RWPE2 (cell line): ENCODE measurements around the gene FANK1.
A peak's percentile ranks its signal among the peaks of the same experiment; 100 is the strongest.

Experiments
- ATAC-seq: fragments of 200-7000 bp; cut with Tn5 transposase; 3 replicates; pipeline ENCODE4 v1.9.1; 2021; ENCODE audit warnings: low read depth
- DNase-seq: peaks from one replicate; pipeline ENCODE4 v3.0.0-alpha.2; 2020; ENCODE audit warnings: low spot score
- H3K27ac ChIP-seq: fragments of 450-650 bp; 2 replicates; pipeline ENCODE4 v1.5.1; 2017; ENCODE audit warnings: mild to moderate bottlenecking; ENCODE audit not compliant: poor library complexity, severe bottlenecking
- H3K27me3 ChIP-seq: fragments of 250-450 bp; sonication (Bioruptor Pico); 2 replicates; pipeline ENCODE4 v1.5.1; 2021; ENCODE audit warnings: mild to moderate bottlenecking, moderate library complexity; ENCODE audit not compliant: insufficient read depth, poor library complexity, severe bottlenecking
- H3K36me3 ChIP-seq: fragments of 250-450 bp; sonication (Bioruptor Pico); 2 replicates; pipeline ENCODE4 v1.5.1; 2020; ENCODE audit warnings: low read depth, mild to moderate bottlenecking, moderate library complexity
- H3K4me1 ChIP-seq: fragments of 250-450 bp; sonication (Bioruptor Pico); 2 replicates; pipeline ENCODE4 v1.5.1; 2021; ENCODE audit warnings: mild to moderate bottlenecking, moderate library complexity; ENCODE audit not compliant: insufficient read depth, poor library complexity, severe bottlenecking
- H3K4me3 ChIP-seq: fragments of 250-450 bp; sonication (Bioruptor Pico); 2 replicates; pipeline ENCODE4 v1.5.1; 2021; ENCODE audit warnings: mild to moderate bottlenecking, moderate library complexity; ENCODE audit not compliant: severe bottlenecking
- H3K9me3 ChIP-seq: fragments of 250-450 bp; sonication (Bioruptor Pico); 2 replicates; pipeline ENCODE4 v1.5.1; 2021; ENCODE audit warnings: mild to moderate bottlenecking, moderate library complexity; ENCODE audit not compliant: severe bottlenecking
- CTCF ChIP-seq: fragments of 450-650 bp; IDR thresholded peaks from one replicate; pipeline ENCODE4 v1.5.1; 2017; ENCODE audit warnings: mild to moderate bottlenecking, moderate library complexity; ENCODE audit not compliant: poor library complexity, severe bottlenecking

Gene FANK1

DNA sequence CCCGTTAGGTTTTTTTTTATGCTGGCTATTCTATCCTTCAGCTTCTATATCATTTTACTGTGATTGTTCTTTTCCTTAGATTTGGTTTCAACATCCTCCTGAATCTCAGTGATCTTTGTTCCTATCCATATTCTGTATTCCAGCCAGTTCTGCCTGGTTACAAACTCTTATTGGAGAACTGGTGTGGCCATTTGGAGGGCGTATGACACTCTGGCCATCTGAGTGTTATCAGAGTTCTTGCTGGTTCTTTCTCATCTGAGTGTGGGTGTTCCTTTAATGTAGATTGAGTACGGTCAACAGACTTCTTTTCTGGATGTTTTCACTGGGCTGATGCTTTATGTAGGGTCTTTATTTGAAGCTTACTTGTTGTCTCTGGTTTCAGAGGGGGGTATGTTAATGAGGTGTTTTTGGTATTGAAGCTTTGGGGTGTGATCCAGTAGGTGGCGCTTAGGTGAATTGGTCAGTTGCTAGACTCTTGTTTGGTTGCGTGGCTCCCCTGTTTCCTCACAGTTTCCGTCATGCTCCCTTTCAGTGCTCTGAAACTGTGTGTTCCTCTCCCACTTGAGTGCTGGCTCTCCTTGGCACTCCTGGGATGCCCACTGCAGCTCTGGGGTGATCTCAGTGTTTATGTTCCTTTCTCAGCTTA is 80.7 kb downstream of the FANK1 start:
- Histone ChIP-seq H3K36me3 (no peaks in the 10 kb centered on the region), H3K27me3 (no peaks in the 10 kb centered on the region), H3K4me3 (no peak overlapping the region), H3K4me1 (peaks cover 10% of the 10 kb centered on the region), H3K9me3 (no peaks in the 10 kb centered on the region), H3K27ac (no peak overlapping the region)
- ATAC-seq: no peak
- no peak for DNase-seq
- no peak for TF ChIP-seq CTCF

- H3K27ac ChIP-seq: no peak overlapping the region
- no peaks in the 10 kb centered on the region for H3K9me3 ChIP-seq
- ATAC-seq (no peak), DNase-seq (no peak)
- H3K4me3 ChIP-seq: no peak overlapping the region
- no peaks in the 10 kb centered on the region for H3K27me3 ChIP-seq
- H3K4me1 ChIP-seq: no peaks in the 10 kb centered on the region
- TF ChIP-seq CTCF: no peak
- H3K36me3 ChIP-seq: no peaks in the 10 kb centered on the region
Observed at GRCh38 chr10:125979976-125980375, 83.6 kb downstream of the FANK1 start.

DNA sequence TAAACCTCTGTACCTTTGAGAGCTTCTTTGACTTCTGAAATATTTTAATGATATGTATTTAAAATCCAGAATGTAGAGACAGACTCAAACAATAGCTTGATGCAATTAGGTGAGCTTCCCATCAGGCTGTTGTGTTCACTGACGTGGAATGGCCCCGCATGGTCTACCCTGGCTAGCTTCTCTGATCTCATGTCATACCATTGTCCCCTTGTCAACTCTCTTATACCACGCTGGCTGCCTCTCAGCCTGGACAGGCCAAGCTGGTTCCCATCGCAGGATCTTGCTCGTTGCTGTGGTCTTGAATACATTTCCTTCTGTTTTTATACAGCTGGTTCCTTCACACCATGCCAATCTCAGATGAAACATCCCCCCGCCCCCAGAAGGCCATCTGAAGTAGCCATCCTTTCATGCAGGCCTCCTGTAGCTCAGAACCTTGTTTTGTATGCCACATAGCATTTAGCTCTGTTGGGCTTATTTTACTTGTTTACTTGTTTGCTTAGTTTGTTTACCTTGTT is 84.2 kb downstream of the FANK1 start:
- no peaks in the 10 kb centered on the region for H3K36me3 ChIP-seq
- ATAC-seq (no peak), DNase-seq (no peak)
- no peak for TF ChIP-seq CTCF
- H3K27me3 ChIP-seq: no peaks in the 10 kb centered on the region
- H3K4me3 ChIP-seq: no peak overlapping the region
- no peaks in the 10 kb centered on the region for H3K9me3 ChIP-seq
- no peak overlapping the region for H3K27ac ChIP-seq
- H3K4me1 ChIP-seq: no peaks in the 10 kb centered on the region

- Histone ChIP-seq H3K36me3 (no peaks in the 10 kb centered on the region), H3K9me3 (no peaks in the 10 kb centered on the region), H3K4me1 (no peaks in the 10 kb centered on the region), H3K27ac (no peak overlapping the region), H3K4me3 (no peak overlapping the region), H3K27me3 (no peaks in the 10 kb centered on the region)
- DNase-seq (no peak), ATAC-seq (peak; percentile 61)
- TF ChIP-seq CTCF: peak; percentile 75
Observed at GRCh38 chr10:125982260-125982948, 86.0 kb downstream of the FANK1 start.

DNA sequence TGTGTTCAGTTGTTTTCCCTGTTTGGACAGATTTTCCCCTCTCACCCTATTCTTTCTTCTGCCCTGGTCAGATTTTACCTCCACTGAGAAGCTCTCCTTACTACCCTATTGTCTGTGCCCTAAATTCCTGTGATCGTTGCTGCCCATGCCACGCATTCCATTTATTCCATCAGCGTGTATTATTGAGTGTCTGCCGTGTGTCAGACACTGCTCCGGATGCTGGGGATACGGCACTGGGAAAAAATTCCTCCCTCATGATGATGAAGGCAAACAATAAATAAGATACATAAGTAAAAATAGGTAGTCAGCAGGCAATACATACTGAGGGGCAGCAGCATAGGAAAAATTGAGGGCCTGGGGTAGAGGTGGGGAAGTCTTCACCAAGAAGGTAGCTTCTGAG is 86.8 kb downstream of the FANK1 start:
- H3K4me1 ChIP-seq: no peaks in the 10 kb centered on the region
- DNase-seq (no peak), ATAC-seq (no peak)
- H3K36me3 ChIP-seq: no peaks in the 10 kb centered on the region
- H3K27ac ChIP-seq: no peak overlapping the region
- no peak for TF ChIP-seq CTCF
- no peaks in the 10 kb centered on the region for H3K9me3 ChIP-seq
- no peak overlapping the region for H3K4me3 ChIP-seq
- no peaks in the 10 kb centered on the region for H3K27me3 ChIP-seq
